Esophagus muscularis mucosa (tissue), 3 donors: Measurements from ENCODE around the gene POLE3.

Source experiments
- POLR2A ChIP-seq: fragments of 450-650 bp; IDR thresholded peaks from one replicate; pipeline ENCODE4 v1.6.1; 2017; ENCODE audit warnings: antibody characterized with exemption, moderate library complexity, mild to moderate bottlenecking, low read depth
- TF ChIP-seq, protein P1 (sequence below), 3 experiments: fragments of 200-600 bp in 2 of 3; fragments of 450-650 bp in 1 of 3; sonication (generic) in 2 of 3; IDR thresholded peaks; one replicate each; pipeline ENCODE4 v1.5.1; 2017 to 2019; ENCODE audit warnings: antibody characterized with exemption in 3 of 3, mild to moderate bottlenecking in 2 of 3, moderate library complexity in 1 of 3

DNA sequence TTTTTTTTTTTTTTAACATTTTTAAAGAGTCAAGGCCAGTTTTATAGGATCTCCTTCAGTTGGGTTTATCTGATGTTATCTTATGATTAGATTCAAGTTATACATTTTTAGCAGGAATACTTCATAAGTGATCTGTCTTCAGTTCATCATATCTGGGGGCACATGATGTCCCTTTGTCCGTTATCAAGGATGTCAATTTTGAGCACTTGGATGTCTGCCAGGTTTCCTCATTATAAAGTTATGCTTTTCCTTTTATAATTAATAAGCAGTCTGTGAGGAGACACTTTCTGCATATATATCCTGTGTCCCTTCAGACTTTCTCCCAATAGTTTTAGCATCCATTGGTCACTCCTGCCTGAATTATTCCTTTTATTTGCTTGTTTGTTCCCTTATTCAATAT is 45.5 kb downstream of the POLE3 start:
- TF ChIP-seq POLR2A = no peak
- TF ChIP-seq, protein P1, sequence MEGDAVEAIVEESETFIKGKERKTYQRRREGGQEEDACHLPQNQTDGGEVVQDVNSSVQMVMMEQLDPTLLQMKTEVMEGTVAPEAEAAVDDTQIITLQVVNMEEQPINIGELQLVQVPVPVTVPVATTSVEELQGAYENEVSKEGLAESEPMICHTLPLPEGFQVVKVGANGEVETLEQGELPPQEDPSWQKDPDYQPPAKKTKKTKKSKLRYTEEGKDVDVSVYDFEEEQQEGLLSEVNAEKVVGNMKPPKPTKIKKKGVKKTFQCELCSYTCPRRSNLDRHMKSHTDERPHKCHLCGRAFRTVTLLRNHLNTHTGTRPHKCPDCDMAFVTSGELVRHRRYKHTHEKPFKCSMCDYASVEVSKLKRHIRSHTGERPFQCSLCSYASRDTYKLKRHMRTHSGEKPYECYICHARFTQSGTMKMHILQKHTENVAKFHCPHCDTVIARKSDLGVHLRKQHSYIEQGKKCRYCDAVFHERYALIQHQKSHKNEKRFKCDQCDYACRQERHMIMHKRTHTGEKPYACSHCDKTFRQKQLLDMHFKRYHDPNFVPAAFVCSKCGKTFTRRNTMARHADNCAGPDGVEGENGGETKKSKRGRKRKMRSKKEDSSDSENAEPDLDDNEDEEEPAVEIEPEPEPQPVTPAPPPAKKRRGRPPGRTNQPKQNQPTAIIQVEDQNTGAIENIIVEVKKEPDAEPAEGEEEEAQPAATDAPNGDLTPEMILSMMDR (IDR thresholded peaks at IDR 0.05) = no peak
